ENCODE data around the gene MUC12. TPM values are rescaled to one million over a fixed set of nuclear protein-coding genes. Genes with fewer than 3 reads are reported as not detected.
A peak's percentile ranks its signal among the peaks of the same experiment; 100 is the strongest.
"Not testable (repeated sequence)": the region's sequence is repeated elsewhere in the genome, so short reads cannot be mapped to it uniquely, and the experiment has no call there.

The MUC12 gene, protein sequence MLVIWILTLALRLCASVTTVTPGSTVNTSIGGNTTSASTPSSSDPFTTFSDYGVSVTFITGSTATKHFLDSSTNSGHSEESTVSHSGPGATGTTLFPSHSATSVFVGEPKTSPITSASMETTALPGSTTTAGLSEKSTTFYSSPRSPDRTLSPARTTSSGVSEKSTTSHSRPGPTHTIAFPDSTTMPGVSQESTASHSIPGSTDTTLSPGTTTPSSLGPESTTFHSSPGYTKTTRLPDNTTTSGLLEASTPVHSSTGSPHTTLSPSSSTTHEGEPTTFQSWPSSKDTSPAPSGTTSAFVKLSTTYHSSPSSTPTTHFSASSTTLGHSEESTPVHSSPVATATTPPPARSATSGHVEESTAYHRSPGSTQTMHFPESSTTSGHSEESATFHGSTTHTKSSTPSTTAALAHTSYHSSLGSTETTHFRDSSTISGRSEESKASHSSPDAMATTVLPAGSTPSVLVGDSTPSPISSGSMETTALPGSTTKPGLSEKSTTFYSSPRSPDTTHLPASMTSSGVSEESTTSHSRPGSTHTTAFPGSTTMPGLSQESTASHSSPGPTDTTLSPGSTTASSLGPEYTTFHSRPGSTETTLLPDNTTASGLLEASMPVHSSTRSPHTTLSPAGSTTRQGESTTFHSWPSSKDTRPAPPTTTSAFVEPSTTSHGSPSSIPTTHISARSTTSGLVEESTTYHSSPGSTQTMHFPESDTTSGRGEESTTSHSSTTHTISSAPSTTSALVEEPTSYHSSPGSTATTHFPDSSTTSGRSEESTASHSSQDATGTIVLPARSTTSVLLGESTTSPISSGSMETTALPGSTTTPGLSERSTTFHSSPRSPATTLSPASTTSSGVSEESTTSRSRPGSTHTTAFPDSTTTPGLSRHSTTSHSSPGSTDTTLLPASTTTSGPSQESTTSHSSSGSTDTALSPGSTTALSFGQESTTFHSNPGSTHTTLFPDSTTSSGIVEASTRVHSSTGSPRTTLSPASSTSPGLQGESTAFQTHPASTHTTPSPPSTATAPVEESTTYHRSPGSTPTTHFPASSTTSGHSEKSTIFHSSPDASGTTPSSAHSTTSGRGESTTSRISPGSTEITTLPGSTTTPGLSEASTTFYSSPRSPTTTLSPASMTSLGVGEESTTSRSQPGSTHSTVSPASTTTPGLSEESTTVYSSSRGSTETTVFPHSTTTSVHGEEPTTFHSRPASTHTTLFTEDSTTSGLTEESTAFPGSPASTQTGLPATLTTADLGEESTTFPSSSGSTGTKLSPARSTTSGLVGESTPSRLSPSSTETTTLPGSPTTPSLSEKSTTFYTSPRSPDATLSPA (N-terminal part only)
- polyA plus RNA-seq (2013, experiment 1 of 2; ENCODE audit: insufficient read length), result 0.69 TPM
- 0.45 TPM for polyA plus RNA-seq (2013, experiment 2 of 2; ENCODE audit: insufficient read length)

DNA sequence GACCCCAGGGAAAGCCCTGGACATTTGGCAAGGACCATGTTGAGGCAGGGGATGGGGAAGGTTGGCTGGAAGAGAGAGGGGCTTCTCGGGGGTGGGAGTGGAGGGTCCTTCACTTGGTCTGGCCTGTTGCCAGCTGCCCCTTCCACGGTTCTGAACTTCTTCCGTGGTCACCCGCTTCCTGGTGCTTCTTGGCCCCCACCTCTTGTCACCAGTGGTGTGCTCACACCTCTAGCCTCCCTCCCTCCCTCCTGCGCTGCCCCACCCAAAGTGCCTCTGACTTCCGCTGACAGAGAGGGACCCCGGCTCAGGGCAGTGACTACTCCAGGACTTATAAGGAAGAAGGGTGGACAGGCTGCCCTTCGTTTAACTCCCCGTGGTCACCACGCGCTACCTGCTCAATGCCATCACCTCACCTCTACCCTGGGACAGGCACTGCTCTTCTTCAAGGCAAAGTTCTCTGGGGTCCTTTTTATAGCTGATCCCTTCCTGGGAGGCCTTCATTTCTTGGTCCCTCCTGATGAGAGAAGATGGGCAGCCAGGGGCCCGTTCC is at the start of gene MUC12:
MUC12 (plus strand) TSS at position 500 of the 550 bp plus-strand sequence. CDS start 58 bp downstream, outside the sequence.
- no peak for DNase-seq

DNA sequence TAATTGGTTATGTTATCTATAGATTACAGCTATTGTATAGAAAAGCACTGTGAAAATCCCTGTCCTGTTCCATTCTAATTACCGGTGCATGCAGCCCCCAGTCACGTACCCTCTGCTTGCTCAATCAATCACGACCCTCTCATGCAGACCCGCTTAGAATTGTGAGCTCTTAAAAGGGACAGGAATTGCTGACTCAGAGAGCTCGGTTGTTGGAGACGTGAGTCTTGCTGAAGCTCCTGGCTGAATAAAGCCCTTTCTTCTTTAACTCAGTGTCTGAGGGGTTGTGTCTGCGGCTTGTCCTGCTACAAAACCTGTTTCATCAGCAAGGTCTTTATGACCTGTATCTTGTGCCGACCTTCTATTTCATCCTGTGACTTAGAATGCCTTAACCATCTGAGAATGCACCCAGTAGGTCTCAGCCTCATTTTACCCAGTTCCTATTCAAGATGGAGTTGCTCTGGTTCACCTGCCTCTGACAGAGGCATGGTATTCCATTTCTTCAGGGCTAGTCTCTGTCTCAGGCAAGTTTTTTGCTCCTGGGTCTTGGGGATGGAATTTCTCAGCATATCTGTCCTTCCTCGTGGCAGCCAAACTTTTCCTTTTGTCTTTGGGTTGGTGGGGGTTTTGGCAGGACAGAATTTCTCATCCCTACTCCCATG is 49.5 kb upstream of the MUC12 start:
- not testable (repeated sequence) for DNase-seq

DNA sequence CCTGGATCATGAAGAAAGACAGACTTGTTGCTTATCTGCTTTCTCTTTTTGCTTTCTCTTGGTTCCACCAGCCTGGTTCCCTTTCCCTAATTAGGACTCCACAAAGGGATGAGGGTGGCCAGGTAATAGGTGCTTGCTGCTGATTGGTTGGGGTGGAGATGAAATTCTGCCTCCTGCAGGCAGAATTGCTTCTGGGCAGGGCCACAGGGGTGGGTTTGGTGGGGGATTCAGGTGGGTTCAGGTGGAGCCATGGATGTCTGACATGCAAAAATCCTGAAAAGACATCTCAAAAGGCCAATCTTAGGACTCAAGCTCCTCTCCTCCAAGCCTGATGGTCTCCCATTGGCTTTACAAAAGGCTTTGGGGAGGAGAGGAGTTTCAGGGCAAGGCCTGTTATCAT is 48.3 kb upstream of the MUC12 start:
- DNase-seq, result no peak

DNA sequence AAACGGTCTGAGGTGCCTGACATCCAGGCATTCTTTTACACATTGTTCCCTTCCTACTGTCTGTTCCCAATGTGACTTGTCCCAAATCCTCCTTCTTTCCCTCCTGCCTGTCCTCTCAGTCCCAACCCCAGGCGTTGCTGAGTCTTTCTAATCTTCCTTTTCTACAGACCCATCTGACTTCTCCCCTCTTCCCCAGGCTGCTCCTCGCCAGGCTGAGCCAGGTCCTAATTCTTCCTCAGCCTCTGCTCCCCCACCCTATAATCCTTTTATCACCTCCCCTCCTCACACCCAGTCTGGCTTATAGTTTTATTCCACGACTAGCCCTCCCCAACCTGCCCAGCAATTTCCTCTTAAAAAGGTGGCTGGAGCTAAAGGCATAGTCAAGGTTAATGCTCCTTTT is 45.7 kb upstream of the MUC12 start:
- DNase-seq, result not testable (repeated sequence)

DNA sequence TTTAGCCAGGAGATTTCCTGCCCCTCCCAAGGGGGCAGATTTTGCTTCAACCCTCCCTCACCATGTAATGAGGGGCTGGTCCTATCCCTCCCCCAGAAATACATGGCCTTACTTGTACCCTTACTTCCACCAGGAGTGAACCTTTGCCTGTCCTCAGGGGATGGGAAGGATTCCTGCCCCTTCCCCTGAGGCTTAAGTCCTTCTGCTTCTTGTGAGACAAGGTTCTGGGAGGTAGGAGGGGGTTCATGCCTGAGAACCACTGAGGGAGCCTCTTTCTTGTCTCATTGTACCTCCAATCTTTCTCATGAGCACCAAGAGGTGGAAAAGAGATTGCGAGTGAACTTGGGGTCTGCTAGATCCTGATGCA is 39.6 kb upstream of the MUC12 start:
- DNase-seq, result no peak

DNA sequence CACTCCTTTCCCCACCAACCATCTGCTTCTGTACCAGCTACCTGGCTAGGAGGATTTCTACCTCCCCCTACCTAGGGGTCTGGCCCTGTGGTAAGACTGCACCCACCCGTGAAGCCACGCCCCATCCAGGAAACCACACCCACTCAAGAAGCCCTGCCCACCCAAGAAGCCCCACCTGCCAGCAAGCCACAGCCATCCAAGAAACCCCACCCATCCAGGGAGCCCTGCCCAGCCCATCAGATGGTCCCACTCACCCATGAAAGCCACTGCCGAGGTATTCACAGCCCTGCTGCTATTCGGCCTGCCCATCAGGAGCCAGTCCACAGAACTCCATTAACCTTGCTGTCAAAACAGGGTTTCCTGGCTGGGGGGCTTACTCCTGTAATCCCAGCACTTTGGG is 35.6 kb upstream of the MUC12 start:
- DNase-seq, result no peak

DNA sequence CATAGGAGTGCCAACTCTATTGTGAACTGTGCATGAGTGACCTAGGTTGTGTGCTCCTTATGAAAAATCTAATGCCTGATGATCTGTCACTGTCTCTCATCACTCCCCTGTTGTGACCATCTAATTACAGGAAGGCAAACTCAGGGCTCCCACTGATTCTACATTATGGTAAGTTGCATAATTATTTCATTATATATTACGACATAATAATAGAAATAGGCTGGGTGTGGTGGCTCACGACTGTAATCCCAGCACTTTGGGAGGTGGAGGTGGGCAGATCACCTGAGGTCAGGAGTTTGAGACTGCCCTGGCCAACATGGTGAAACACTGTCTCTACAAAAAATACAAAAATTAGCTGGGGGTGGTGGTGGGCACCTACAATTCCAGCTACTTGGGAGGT is 34.0 kb upstream of the MUC12 start:
- DNase-seq, result not testable (repeated sequence)

DNA sequence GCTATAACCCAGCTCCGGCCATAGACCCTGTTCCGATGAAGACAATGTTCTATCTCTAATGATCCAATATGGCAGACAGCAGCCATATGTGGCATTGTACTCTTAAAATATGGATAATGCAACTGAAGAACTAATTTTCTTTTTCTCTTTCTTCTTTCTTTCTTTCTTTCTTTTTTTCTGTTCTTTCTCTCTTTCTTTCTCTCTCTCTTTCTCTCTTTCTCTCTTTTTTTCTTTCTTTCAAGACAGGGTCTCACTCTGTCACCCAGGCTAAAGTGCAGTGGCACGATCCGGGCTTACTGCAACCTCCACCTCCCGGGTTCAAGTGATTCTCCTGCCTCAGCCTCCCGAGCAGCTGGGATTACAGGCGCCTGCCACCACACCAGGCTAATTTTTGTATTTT is 33.2 kb upstream of the MUC12 start:
- DNase-seq, result not testable (repeated sequence)

DNA sequence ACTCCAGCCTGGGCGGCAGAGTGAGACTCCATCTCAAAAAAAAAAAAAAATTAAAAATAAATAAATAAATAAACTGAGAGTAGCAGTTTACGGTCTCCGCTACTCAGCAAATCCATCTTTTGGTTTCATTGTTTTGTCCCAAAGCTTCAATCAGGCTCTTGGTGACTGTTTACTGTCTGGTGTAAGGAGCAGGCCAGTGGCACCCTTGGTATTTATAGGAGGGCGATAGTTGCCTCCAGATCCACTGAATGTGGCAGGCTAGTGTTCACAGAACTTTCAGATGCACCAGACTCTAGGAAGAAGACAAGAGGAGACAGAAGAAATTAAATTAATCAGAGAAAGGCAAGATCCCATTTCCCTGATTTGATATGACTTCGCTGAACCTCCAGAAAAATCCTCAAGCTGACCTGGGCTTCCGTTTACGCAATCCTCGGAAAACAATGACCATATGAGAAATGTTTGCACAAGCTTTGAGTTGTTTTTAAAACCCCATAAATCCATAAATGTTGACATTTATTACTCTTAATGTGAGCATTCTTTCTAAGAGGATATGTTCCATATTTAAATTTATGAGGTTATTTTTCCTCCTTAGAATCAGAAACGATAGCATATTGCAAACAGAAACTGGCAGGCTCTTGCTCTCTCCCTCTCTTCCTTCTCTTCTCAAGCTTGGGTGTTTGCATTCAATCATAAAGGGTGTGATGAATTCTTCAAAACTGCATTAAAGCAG is 27.2 kb upstream of the MUC12 start:
- peak; percentile 28 for DNase-seq

DNA sequence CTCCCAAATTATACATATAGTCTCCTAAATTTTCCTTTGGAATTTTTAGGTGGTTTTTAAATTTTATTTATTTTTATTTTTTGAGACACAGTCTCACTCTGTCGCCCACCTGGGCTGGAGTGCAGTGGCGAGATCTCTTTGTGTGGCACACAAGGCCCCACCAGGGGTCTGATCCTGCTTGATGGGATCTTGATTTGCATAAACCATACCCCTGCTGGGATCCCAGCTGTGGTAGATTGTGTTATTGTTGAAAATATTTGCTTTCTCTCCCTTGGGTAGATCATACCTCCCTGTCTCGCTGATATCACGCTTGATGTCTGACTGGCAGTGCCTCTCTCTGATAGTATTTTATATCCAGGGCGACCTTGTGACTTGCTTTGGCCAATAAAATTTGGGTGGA is 25.7 kb upstream of the MUC12 start:
- no peak for DNase-seq

DNA sequence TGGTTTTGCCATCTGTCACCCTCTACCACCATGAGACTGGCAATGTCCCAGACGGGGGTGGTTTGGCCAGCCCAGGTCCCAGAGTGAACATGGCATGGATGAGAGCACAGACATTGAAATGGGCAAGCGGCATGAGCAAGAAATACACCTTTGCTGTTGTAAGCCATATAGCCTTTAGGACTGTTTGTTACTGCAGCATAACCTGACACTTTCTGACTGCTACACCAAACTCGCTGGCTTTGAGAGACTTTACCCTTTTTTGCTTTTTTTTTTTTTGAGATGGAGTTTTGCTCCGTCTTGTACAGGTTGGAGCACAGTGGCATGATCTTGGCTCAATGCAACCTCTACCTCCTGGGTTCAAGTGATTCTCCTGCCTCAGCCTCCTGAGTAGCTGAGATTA is 25.2 kb upstream of the MUC12 start:
- no peak for DNase-seq

DNA sequence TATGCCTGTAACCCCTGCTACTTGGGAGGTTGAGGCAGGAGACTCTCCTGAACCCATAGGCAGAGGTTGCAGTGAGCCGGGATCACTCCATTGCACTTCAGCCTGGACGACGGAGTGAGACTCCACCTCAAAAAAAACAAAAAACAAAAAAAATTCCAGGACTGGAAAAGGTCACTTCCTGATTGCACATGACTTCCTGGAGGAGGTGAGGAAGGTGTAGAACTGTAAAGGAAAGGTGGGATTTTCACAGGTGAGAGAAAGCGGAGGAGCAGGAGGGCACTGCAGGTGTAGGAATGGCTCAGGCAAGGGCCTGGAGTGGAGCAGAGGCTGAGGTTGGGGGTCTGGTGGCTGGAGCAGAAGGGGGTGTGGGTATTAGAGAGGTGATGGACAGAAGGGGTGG is 23.3 kb upstream of the MUC12 start:
- no peak for DNase-seq

DNA sequence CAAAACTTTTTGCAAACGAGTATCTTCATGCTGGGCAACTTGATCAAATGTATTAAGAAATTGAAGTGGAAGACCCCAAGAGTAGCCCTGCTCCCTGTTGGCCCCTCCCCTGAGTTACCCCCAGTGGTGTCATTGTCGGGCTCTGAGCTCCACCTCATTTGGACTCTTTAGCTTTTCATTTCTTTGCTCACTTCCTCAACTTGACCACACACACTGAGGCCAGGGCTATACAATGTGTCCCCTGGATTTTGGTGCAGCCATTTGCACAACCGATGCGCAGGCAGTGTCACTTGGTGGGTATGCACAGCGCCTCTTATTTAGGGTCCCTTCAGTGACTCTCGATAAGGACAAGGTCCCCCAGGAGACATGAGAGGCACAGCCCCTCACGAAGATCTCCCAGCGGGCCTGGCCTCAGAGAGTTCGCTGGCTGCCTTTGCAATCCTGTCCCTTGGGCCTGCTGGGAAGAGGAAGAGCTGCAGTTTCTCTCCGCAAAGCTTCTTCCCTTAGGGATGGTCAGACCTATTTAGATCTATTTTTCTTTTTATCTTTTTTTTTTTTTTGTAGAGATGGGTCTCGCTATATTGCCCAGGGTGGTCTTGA is 22.5 kb upstream of the MUC12 start:
- no peak for DNase-seq

DNA sequence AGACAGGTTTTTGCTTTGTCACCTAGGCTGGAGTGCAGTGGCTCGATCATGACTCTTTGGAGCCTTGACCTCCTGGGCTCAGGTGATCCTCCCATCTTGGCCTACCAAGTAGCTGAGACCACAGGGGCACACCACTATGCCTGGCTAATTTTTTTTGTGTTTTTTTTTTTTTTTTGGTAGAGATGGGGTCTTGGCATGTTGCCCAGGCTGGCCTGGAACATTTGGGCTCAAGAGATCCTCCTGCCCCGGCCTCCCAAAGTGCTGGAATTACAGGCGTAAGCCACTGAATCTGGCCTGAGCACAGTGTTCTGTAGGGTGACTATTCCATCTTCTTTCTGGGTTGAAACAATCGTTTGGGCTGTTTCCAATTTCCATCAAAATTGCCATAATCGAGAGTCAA is 21.6 kb upstream of the MUC12 start:
- no peak for DNase-seq

DNA sequence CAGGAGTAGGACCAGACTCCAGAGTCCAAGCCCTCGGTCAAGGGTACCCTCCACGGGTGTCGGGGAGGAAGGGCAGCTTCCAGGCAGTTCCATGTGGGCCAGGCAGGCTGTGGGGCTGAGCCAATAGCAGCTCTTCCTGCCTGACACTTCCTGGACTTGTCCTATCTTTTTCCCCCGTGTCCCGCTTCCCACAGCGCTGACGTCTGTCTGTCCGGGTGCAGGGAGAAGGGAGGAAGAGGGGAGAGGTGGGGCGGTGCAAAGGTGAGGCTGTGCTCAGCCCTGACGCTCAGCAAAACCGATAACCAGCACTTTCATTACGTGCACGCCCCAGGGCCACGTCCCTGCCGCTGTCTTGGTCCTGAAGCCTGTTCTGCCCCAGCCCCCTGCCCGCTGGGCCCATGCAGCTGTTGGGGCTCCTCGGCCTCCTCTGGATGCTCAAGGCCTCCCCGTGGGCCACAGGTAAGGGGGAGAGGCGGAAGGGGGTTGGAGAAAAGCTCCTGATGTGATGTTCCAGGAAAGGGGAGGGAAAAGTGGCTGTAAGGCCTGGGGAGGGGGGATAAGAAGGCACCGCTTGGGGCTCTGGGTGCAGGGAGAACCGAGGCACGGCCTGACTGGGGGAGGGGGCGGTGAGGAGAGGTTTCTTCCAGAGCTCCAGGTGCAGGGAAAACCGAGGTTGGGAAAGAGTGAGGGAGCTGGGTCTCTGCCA is 20.0 kb upstream of the MUC12 start, which contains the start of gene MUC3A:
MUC3A (plus strand) TSS at position 308 of the 706 bp plus-strand sequence; CDS start at position 399, 91 bp downstream.
- DNase-seq, result no peak

DNA sequence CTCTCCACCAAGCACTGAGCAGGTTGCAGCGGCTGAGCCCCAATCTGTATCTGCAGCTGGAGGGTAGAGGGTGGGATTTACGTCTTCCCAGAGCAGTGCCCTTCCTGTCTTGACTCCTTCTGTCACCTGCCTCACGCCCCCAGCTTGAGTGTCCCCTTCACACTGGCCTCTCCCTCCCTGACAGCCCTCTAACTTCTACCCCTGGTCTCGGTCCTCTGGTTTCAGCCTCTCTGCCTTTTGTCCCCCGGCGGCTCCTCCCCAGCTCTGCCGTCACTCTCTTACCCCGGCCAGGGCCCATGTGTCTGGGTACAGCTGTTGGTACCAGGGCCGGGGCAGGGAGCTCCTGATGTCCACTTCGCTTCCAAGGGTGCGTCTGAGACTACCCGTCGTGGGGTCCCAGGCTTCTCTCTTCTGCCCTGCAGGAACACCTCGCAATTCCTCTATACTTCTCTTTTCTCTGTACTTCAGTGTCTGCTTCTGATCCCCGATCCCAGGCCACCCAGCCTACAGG is 19.4 kb upstream of the MUC12 start:
- DNase-seq, result no peak

DNA sequence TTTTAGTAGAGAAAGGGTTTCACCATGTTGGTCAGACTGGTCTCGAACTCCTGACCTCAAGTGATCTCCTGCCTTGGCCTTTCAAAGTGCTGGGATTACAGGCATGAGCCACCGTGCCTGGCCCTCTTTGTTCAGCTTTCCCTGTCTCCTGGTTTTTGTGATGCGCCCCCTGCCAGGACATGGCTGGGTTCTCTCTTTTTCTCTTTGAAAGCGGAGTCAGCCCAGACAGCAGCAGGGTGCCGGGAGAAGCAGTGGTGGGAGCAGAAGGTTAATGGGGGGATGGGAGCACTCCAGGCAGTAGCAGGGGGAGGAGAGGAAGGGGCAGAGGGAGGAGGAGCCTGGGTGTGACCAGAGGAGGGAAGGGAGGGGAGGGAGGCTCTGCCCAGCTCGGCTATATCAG is 18.2 kb upstream of the MUC12 start:
- no peak for DNase-seq

DNA sequence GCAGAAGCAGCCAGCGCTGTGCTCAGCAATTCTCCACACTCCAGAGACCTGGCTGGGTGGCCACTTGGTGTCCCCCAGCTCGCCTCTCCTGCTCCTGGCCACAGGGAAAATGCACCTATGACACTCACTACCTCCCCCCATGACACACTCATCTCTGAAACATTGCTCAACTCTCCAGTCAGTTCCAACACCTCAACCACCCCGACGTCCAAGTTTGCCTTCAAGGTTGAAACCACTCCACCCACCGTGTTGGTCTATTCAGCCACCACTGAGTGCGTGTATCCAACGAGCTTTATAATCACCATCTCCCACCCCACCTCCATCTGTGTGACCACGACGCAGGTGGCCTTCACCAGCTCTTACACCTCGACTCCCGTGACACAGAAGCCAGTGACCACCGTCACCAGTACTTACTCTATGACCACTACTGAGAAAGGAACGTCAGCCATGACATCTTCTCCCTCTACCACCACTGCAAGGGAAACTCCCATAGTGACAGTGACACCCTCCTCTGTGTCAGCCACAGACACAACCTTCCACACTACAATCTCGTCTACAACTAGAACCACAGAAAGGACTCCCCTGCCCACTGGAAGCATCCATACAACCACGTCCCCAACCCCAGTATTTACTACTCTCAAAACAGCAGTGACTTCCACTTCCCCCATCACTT is 17.3 kb upstream of the MUC12 start:
- no peak for DNase-seq

DNA sequence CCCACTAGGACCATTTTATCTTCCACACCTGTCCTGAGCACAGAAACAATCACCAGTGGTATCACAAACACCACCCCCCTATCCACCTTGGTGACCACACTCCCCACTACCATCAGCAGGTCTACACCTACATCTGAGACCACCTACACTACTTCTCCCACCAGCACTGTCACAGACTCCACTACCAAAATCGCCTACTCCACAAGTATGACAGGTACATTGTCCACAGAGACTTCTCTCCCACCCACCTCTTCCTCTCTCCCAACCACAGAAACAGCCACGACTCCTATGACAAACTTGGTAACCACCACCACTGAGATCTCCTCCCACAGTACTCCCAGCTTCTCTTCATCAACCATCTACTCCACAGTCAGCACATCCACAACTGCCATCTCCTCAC is 16.7 kb upstream of the MUC12 start:
- no peak for DNase-seq

All from fibroblast of skin of abdomen (primary cell).